Liver (tissue), 9 donors: ENCODE data around the gene RBBP7. TPM values are rescaled to one million over a fixed set of nuclear protein-coding genes. Genes with fewer than 3 reads are reported as not detected.

ENCODE experiments used
- DNase-seq: peaks from one replicate; pipeline ENCODE4 v3.0.0-alpha.2; 2017; ENCODE audit warnings: low spot score
- H3K27ac ChIP-seq, 2 donors: one replicate each; pipeline ENCODE4 v1.7.0; 2013; ENCODE audit warnings: inconsistent platforms in 2 of 2, low read length in 2 of 2, control low read depth in 1 of 2, low read depth in 1 of 2, mild to moderate bottlenecking in 1 of 2
- H3K27me3 ChIP-seq, 4 donors: one replicate each; pipeline versions ENCODE4 v1.6.1 to v1.7.0; 2013; ENCODE audit warnings: low read length in 3 of 4, inconsistent platforms in 1 of 4, mild to moderate bottlenecking in 1 of 4, moderate library complexity in 1 of 4; ENCODE audit not compliant: control insufficient read depth in 4 of 4, insufficient read depth in 4 of 4
- H3K36me3 ChIP-seq, 4 donors: one replicate each; pipeline versions ENCODE4 v1.6.1 to v1.7.0; 2013; ENCODE audit warnings: low read length in 3 of 4, mild to moderate bottlenecking in 3 of 4, low read depth in 1 of 4, moderate library complexity in 1 of 4; ENCODE audit not compliant: control insufficient read depth in 4 of 4, insufficient read depth in 3 of 4
- H3K4me1 ChIP-seq, 4 donors: one replicate each; pipeline versions ENCODE4 v1.6.1 to v1.7.0; 2013; ENCODE audit warnings: low read length in 3 of 4, mild to moderate bottlenecking in 3 of 4, moderate library complexity in 1 of 4; ENCODE audit not compliant: control insufficient read depth in 4 of 4, insufficient read depth in 4 of 4
- H3K4me3 ChIP-seq, 3 donors: one replicate each; pipeline versions ENCODE4 v1.6.1 to v1.7.0; 2013; ENCODE audit warnings: low read length in 3 of 3, control low read depth in 1 of 3, low read depth in 1 of 3, mild to moderate bottlenecking in 1 of 3
- H3K9ac ChIP-seq, 2 donors: one replicate each; pipeline ENCODE4 v1.7.0; 2013; ENCODE audit warnings: low read length in 2 of 2, mild to moderate bottlenecking in 2 of 2, moderate library complexity in 2 of 2, control low read depth in 1 of 2, low read depth in 1 of 2
- H3K9me3 ChIP-seq, 4 donors: one replicate each; pipeline versions ENCODE4 v1.6.1 to v1.7.0; 2013; ENCODE audit warnings: low read length in 3 of 4; ENCODE audit not compliant: control insufficient read depth in 4 of 4
- ATF3 ChIP-seq: IDR thresholded peaks from 2 replicates; pipeline ENCODE4 v1.6.1; 2016; ENCODE audit warnings: antibody characterized with exemption
- FOXA1 ChIP-seq: IDR thresholded peaks from 2 replicates; pipeline ENCODE4 v1.6.1; 2016; ENCODE audit warnings: antibody characterized with exemption
- FOXA2 ChIP-seq: IDR thresholded peaks from 2 replicates; pipeline ENCODE4 v1.6.1; 2016; ENCODE audit warnings: antibody characterized with exemption
- GABPA ChIP-seq, 2 donors: IDR thresholded peaks in 1 of 2; conservative IDR thresholded peaks in 1 of 2; 2 replicates each; pipeline ENCODE4 v1.6.1; 2016; ENCODE audit warnings: antibody characterized with exemption in 2 of 2, mild to moderate bottlenecking in 1 of 2, moderate library complexity in 1 of 2
- HNF4G ChIP-seq: IDR thresholded peaks from 2 replicates; pipeline ENCODE4 v1.6.1; 2016; ENCODE audit warnings: antibody characterized with exemption
- JUND ChIP-seq, 2 donors: IDR thresholded peaks; 2 replicates each; pipeline ENCODE4 v1.6.1; 2016; ENCODE audit warnings: antibody characterized with exemption in 2 of 2
- MAX ChIP-seq: IDR thresholded peaks from 2 replicates; pipeline ENCODE4 v1.6.1; 2016; ENCODE audit warnings: antibody characterized with exemption
- NR2F2 ChIP-seq: IDR thresholded peaks from 2 replicates; pipeline ENCODE4 v1.6.1; 2016; ENCODE audit warnings: antibody characterized with exemption
- RAD21 ChIP-seq, 2 donors: IDR thresholded peaks; 2 replicates each; pipeline ENCODE4 v1.6.1; 2016; ENCODE audit warnings: antibody characterized with exemption in 2 of 2, mild to moderate bottlenecking in 2 of 2
- REST ChIP-seq: IDR thresholded peaks from 2 replicates; pipeline ENCODE4 v1.6.1; 2016; ENCODE audit warnings: antibody characterized with exemption, mild to moderate bottlenecking
- SP1 ChIP-seq: IDR thresholded peaks from 2 replicates; pipeline ENCODE4 v1.6.1; 2018; ENCODE audit warnings: antibody characterized with exemption, mild to moderate bottlenecking
- TAF1 ChIP-seq: conservative IDR thresholded peaks from 2 replicates; pipeline ENCODE4 v1.6.1; 2016; ENCODE audit warnings: antibody characterized with exemption, mild to moderate bottlenecking
- YY1 ChIP-seq: IDR thresholded peaks from 2 replicates; pipeline ENCODE4 v1.6.1; 2016; ENCODE audit warnings: antibody characterized with exemption, mild to moderate bottlenecking
- WGBS: extraction: QIAGEN DNeasy Blood & Tissue Kit; methylation state at CpG from one replicate; pipeline ENCODE4 v1.1.7; 2013; 5-methylcytosine and 5-hydroxymethylcytosine counted together
- polyA plus RNA-seq, 2 donors: library from polyadenylated mRNA; stranded (reverse) in 1 of 2; unstranded in 1 of 2; fragments of 200-250 nt in 1 of 2; fragments of >200 nt in 1 of 2; fragmentation: Nextera tagmentation in 1 of 2; extraction: Ambion mirVana in 1 of 2; gene quantifications; one replicate each; pipeline versions ENCODE4 v1.2.1 to v1.2.3, GENCODE V29; 2013 to 2015
- total RNA-seq, 2 donors: library from RNA; depleted of rRNA; stranded (reverse); fragments of >200 nt; gene quantifications; one replicate each; pipeline ENCODE4 v1.2.3, GENCODE V29; 2014
- TF ChIP-seq, protein P1 (sequence below): fragments of 150-350 bp; IDR thresholded peaks from 2 replicates; pipeline ENCODE4 v1.5.1; 2017; ENCODE audit warnings: improper control_type of control experiment, low read depth, low read length; ENCODE audit not compliant: missing input control
- TF ChIP-seq, protein P2 (sequence below): IDR thresholded peaks from 2 replicates; pipeline ENCODE4 v1.6.1; 2016; ENCODE audit warnings: antibody characterized with exemption
- donor health status: healthy.
- donor health status: healthy.
- donor health status: healthy.
- donor health status: healthy.
- donor health status: healthy.

The RBBP7 gene
- total and polyA plus RNA-seq, 4 donors = 32.5 to 77.9 (median 35.5) TPM

DNA sequence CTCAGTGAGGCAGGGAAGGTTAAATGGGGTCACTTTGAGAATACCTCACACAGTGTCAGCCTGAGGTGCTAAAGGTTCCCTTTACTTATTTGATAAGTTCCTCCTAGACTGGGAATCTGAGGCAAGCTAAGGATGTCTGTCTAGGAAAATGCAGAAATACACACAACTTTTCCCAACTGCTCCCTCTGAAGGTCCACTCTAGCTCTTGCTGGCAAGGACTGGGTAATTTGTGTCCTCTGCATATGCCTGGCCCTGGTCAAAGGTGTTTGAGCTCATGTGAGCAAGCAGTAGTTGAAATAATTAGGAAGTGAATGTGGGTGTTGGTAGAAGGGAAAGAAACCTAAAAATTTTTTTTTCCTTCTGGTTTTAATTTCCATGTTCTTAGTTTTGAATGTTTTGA lies 62.6 kb downstream of the RBBP7 start:
- no peaks in the 10 kb centered on the region for H3K27me3 ChIP-seq
- no peak overlapping the region for H3K4me3 ChIP-seq
- H3K9me3 ChIP-seq = no peaks in the 10 kb centered on the region
- peak overlapping the region; percentile 32 to 59 for H3K27ac ChIP-seq
- H3K36me3 ChIP-seq = peaks cover 0 to 2% (median 0%) of the 10 kb centered on the region in 4 donors
- peaks cover 1 to 19% (median 17%) of the 10 kb centered on the region in 4 donors for H3K4me1 ChIP-seq
- H3K9ac ChIP-seq = no peak overlapping the region
- TF ChIP-seq, protein P1, sequence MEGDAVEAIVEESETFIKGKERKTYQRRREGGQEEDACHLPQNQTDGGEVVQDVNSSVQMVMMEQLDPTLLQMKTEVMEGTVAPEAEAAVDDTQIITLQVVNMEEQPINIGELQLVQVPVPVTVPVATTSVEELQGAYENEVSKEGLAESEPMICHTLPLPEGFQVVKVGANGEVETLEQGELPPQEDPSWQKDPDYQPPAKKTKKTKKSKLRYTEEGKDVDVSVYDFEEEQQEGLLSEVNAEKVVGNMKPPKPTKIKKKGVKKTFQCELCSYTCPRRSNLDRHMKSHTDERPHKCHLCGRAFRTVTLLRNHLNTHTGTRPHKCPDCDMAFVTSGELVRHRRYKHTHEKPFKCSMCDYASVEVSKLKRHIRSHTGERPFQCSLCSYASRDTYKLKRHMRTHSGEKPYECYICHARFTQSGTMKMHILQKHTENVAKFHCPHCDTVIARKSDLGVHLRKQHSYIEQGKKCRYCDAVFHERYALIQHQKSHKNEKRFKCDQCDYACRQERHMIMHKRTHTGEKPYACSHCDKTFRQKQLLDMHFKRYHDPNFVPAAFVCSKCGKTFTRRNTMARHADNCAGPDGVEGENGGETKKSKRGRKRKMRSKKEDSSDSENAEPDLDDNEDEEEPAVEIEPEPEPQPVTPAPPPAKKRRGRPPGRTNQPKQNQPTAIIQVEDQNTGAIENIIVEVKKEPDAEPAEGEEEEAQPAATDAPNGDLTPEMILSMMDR = no peak
- peak in 1 of 2 donors; percentile 23 for TF ChIP-seq RAD21 (IDR thresholded peaks at IDR 0.05)
- no peak for DNase-seq

GRCh38 chrX:16804923-16805464 lies 65.2 kb downstream of the RBBP7 start:
- Histone ChIP-seq H3K9ac (no peak overlapping the region), H3K4me3 (no peak overlapping the region), H3K36me3 (peaks cover 0 to 2% (median 0%) of the 10 kb centered on the region in 4 donors), H3K4me1 (peaks cover 1 to 19% (median 17%) of the 10 kb centered on the region in 4 donors), H3K9me3 (no peaks in the 10 kb centered on the region), H3K27me3 (no peaks in the 10 kb centered on the region), H3K27ac (no peak overlapping the region)
- TF ChIP-seq TAF1 (no peak), REST (no peak), FOXA1 (no peak), JUND (IDR thresholded peaks at IDR 0.05) (no peak), NR2F2 (no peak), RAD21 (IDR thresholded peaks at IDR 0.05) (no peak), ATF3 (no peak), MAX (no peak), FOXA2 (no peak), YY1 (no peak), SP1 (no peak), HNF4G (no peak), GABPA (IDR thresholded peaks at IDR 0.05 in 1 of 2, conservative IDR thresholded peaks at IDR 0.05 in 1 of 2) (no peak)
- TF ChIP-seq, protein P2, sequence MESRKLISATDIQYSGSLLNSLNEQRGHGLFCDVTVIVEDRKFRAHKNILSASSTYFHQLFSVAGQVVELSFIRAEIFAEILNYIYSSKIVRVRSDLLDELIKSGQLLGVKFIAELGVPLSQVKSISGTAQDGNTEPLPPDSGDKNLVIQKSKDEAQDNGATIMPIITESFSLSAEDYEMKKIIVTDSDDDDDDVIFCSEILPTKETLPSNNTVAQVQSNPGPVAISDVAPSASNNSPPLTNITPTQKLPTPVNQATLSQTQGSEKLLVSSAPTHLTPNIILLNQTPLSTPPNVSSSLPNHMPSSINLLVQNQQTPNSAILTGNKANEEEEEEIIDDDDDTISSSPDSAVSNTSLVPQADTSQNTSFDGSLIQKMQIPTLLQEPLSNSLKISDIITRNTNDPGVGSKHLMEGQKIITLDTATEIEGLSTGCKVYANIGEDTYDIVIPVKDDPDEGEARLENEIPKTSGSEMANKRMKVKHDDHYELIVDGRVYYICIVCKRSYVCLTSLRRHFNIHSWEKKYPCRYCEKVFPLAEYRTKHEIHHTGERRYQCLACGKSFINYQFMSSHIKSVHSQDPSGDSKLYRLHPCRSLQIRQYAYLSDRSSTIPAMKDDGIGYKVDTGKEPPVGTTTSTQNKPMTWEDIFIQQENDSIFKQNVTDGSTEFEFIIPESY = no peak
- DNase-seq = no peak
- WGBS = 93% methylated on average over 8 of the region's 8 CpGs
